Measurements from ENCODE around the gene ATP8A2. TPM values are rescaled to one million over a fixed set of nuclear protein-coding genes. Genes with fewer than 3 reads are reported as not detected.

Gene ATP8A2
- total RNA-seq, 1 experiment from 2014 or later = not detected

GRCh38 chr13:25652764-25653163 lies 281.0 kb downstream of the ATP8A2 start:
- DNase-seq (ENCODE audit: low read depth) = peak; percentile 88
- in situ Hi-C loops (cut with HindIII; ENCODE audit: low pct_unique_long_range_greater_than_20kb, low sequenced_read_pairs) = no loop called here

- peak; percentile 48 for DNase-seq (ENCODE audit: low read depth)
Measured at GRCh38 chr13:25654322-25654721, 282.5 kb downstream of the ATP8A2 start.

GRCh38 chr13:25657157-25657556 lies 285.4 kb downstream of the ATP8A2 start:
- in situ Hi-C loops (cut with HindIII; ENCODE audit: low pct_unique_long_range_greater_than_20kb, low sequenced_read_pairs) = no loop called here
- DNase-seq (ENCODE audit: low read depth) = peak; percentile 16

More at GRCh38 chr13:25654322-25654721, 282.5 kb downstream of the ATP8A2 start:
- in situ Hi-C loops (cut with HindIII; ENCODE audit: low pct_unique_long_range_greater_than_20kb, low sequenced_read_pairs) = no loop called here

GRCh38 chr13:25659091-25659795 lies 287.5 kb downstream of the ATP8A2 start:
- no peak for DNase-seq (ENCODE audit: low read depth)
- in situ Hi-C loops (cut with HindIII; ENCODE audit: low pct_unique_long_range_greater_than_20kb, low sequenced_read_pairs) = no loop called here

- in situ Hi-C loops (cut with HindIII; ENCODE audit: low pct_unique_long_range_greater_than_20kb, low sequenced_read_pairs) = no loop called here
- no peak for DNase-seq (ENCODE audit: low read depth)
Measured at GRCh38 chr13:25660996-25661395, 289.2 kb downstream of the ATP8A2 start.

- DNase-seq (ENCODE audit: low read depth) = no peak
- in situ Hi-C loops (cut with HindIII; ENCODE audit: low pct_unique_long_range_greater_than_20kb, low sequenced_read_pairs) = no loop called here
Measured at GRCh38 chr13:25662516-25662915, 290.7 kb downstream of the ATP8A2 start.

GRCh38 chr13:25668345-25668744 lies 296.6 kb downstream of the ATP8A2 start:
- DNase-seq (ENCODE audit: low read depth) = no peak
- in situ Hi-C loops (cut with HindIII; ENCODE audit: low pct_unique_long_range_greater_than_20kb, low sequenced_read_pairs) = no loop called here

GRCh38 chr13:25673711-25674110 lies 301.9 kb downstream of the ATP8A2 start:
- DNase-seq (ENCODE audit: low read depth) = no peak
- in situ Hi-C loops (cut with HindIII; ENCODE audit: low pct_unique_long_range_greater_than_20kb, low sequenced_read_pairs) = no loop called here

- no peak for DNase-seq (ENCODE audit: low read depth)
- in situ Hi-C loops (cut with HindIII; ENCODE audit: low pct_unique_long_range_greater_than_20kb, low sequenced_read_pairs) = no loop called here
Measured at GRCh38 chr13:25674371-25674770, 302.6 kb downstream of the ATP8A2 start.

GRCh38 chr13:25675060-25675459 lies 303.3 kb downstream of the ATP8A2 start:
- in situ Hi-C loops (cut with HindIII; ENCODE audit: low pct_unique_long_range_greater_than_20kb, low sequenced_read_pairs) = no loop called here
- no peak for DNase-seq (ENCODE audit: low read depth)

- in situ Hi-C loops (cut with HindIII; ENCODE audit: low pct_unique_long_range_greater_than_20kb, low sequenced_read_pairs) = no loop called here
- DNase-seq (ENCODE audit: low read depth) = no peak
Measured at GRCh38 chr13:25677956-25678355, 306.2 kb downstream of the ATP8A2 start.

GRCh38 chr13:25678398-25678797 lies 306.6 kb downstream of the ATP8A2 start:
- no peak for DNase-seq (ENCODE audit: low read depth)
- in situ Hi-C loops (cut with HindIII; ENCODE audit: low pct_unique_long_range_greater_than_20kb, low sequenced_read_pairs) = no loop called here

- no peak for DNase-seq (ENCODE audit: low read depth)
- in situ Hi-C loops (cut with HindIII; ENCODE audit: low pct_unique_long_range_greater_than_20kb, low sequenced_read_pairs) = no loop called here
Measured at GRCh38 chr13:25679159-25679558, 307.4 kb downstream of the ATP8A2 start.

GRCh38 chr13:25679936-25680335 lies 308.2 kb downstream of the ATP8A2 start:
- DNase-seq (ENCODE audit: low read depth) = no peak
- in situ Hi-C loops (cut with HindIII; ENCODE audit: low pct_unique_long_range_greater_than_20kb, low sequenced_read_pairs) = no loop called here

- in situ Hi-C loops (cut with HindIII; ENCODE audit: low pct_unique_long_range_greater_than_20kb, low sequenced_read_pairs) = no loop called here
Measured at GRCh38 chr13:25682276-25682675, 310.5 kb downstream of the ATP8A2 start.

GRCh38 chr13:25683056-25683455 lies 311.3 kb downstream of the ATP8A2 start:
- DNase-seq (ENCODE audit: low read depth) = no peak
- in situ Hi-C loops (cut with HindIII; ENCODE audit: low pct_unique_long_range_greater_than_20kb, low sequenced_read_pairs) = no loop called here

More at GRCh38 chr13:25682276-25682675, 310.5 kb downstream of the ATP8A2 start:
- DNase-seq (ENCODE audit: low read depth) = no peak

GRCh38 chr13:25683662-25684370 lies 312.0 kb downstream of the ATP8A2 start:
- in situ Hi-C loops (cut with HindIII; ENCODE audit: low pct_unique_long_range_greater_than_20kb, low sequenced_read_pairs) = no loop called here
- no peak for DNase-seq (ENCODE audit: low read depth)

GRCh38 chr13:25684491-25684890 lies 312.7 kb downstream of the ATP8A2 start:
- no peak for DNase-seq (ENCODE audit: low read depth)

GRCh38 chr13:25686831-25687470 lies 315.2 kb downstream of the ATP8A2 start:
- in situ Hi-C loops (cut with HindIII; ENCODE audit: low pct_unique_long_range_greater_than_20kb, low sequenced_read_pairs) = no loop called here
- no peak for DNase-seq (ENCODE audit: low read depth)

More at GRCh38 chr13:25684491-25684890, 312.7 kb downstream of the ATP8A2 start:
- in situ Hi-C loops (cut with HindIII; ENCODE audit: low pct_unique_long_range_greater_than_20kb, low sequenced_read_pairs) = no loop called here
